H1 (cell line): ENCODE measurements around the gene IL1RAPL1. TPM values are rescaled to one million over a fixed set of nuclear protein-coding genes. Genes with fewer than 3 reads are reported as not detected.

Experiments used
- CTCF ChIA-PET: fragments of 300-600 bp; sonication (Branson Sonifier 250); formaldehyde crosslinking; loops from one replicate; lab custom pipeline; 2021; ENCODE audit not compliant: partially characterized antibody; lab: Charles Lee
- POLR2A ChIA-PET: fragments of 300-600 bp; sonication (Branson Sonifier 250); formaldehyde crosslinking; loops from one replicate; lab custom pipeline; 2021; ENCODE audit warnings: inconsistent platforms; ENCODE audit not compliant: partially characterized antibody; lab: Charles Lee
- DNase-seq, 2 experiments: peaks; one replicate each; pipeline versions ENCODE4 v3.0.0 to v3.0.0-alpha.2; 2010 to 2022; ENCODE audit warnings: low spot score in 2 of 2, low read depth in 1 of 2, mixed read lengths in 1 of 2
- FAIRE-seq: peaks from 2 replicates; lab custom pipeline; 2011; peaks lifted over from hg19 to GRCh38; lab: Jason Lieb, UNC
- H2AFZ ChIP-seq: 2 replicates; pipeline ENCODE4 v1.8.1; 2012; ENCODE audit warnings: low read length, inconsistent platforms
- H2AK5ac ChIP-seq: 2 replicates; pipeline ENCODE4 v1.6.1; 2013; ENCODE audit warnings: low read depth, low read length
- H2BK120ac ChIP-seq: replicated peaks from 2 replicates; pipeline ENCODE3; 2013; ENCODE audit warnings: low read depth, low read length, inconsistent platforms
- H2BK12ac ChIP-seq: 2 replicates; pipeline ENCODE4 v1.6.1; 2013; ENCODE audit warnings: low read depth, low read length
- H2BK15ac ChIP-seq: 2 replicates; pipeline ENCODE4 v1.6.1; 2013; ENCODE audit warnings: low read length
- H2BK20ac ChIP-seq: 2 replicates; pipeline ENCODE4 v1.6.1; 2013; ENCODE audit warnings: low read length
- H2BK5ac ChIP-seq: 2 replicates; pipeline ENCODE4 v1.6.1; 2013; ENCODE audit warnings: low read depth, low read length
- H3K14ac ChIP-seq: 2 replicates; pipeline ENCODE4 v1.6.1; 2013; ENCODE audit warnings: inconsistent platforms; ENCODE audit not compliant: insufficient read length
- H3K18ac ChIP-seq: 2 replicates; pipeline ENCODE4 v1.6.1; 2013; ENCODE audit warnings: low read length; ENCODE audit errors: extremely low read depth
- H3K23ac ChIP-seq: 2 replicates; pipeline ENCODE4 v1.6.1; 2013; ENCODE audit warnings: inconsistent platforms; ENCODE audit not compliant: insufficient read length
- H3K23me2 ChIP-seq: 2 replicates; pipeline ENCODE4 v1.6.1; 2013; ENCODE audit warnings: low read depth, low read length
- H3K27ac ChIP-seq: 2 replicates; pipeline ENCODE4 v1.6.1; 2011; ENCODE audit warnings: low read depth, low read length, inconsistent platforms
- H3K27me3 ChIP-seq, 4 experiments: replicated peaks in 1 of 4; 1 replicate in 1 of 4; 2 replicates in 3 of 4; pipeline versions ENCODE4 v1.6.1 to v1.8.1; 2011 to 2013; ENCODE audit warnings: low read length in 3 of 4, mild to moderate bottlenecking in 3 of 4, inconsistent platforms in 2 of 4, mixed read lengths in 2 of 4, moderate library complexity in 1 of 4; ENCODE audit not compliant: control insufficient read depth in 3 of 4, insufficient read depth in 3 of 4; ENCODE audit errors: extremely low read depth in 1 of 4
- H3K36me3 ChIP-seq, 4 experiments: 2 replicates each; pipeline versions ENCODE4 v1.6.1 to v1.8.1; 2011 to 2013; ENCODE audit warnings: mild to moderate bottlenecking in 4 of 4, low read length in 3 of 4, moderate library complexity in 2 of 4, control low read depth in 1 of 4, inconsistent platforms in 1 of 4; ENCODE audit not compliant: insufficient read depth in 4 of 4, control insufficient read depth in 2 of 4
- H3K4ac ChIP-seq: replicated peaks from 2 replicates; pipeline ENCODE3; 2013; ENCODE audit warnings: low read length, low read depth, mixed read lengths, inconsistent platforms; ENCODE audit not compliant: insufficient read length
- H3K4me1 ChIP-seq, 4 experiments: replicated peaks in 1 of 4; 1 replicate in 1 of 4; 2 replicates in 3 of 4; pipeline versions ENCODE4 v1.6.1 to v1.8.1; 2011 to 2013; ENCODE audit warnings: low read length in 3 of 4, inconsistent platforms in 2 of 4, mixed read lengths in 1 of 4; ENCODE audit not compliant: insufficient read depth in 4 of 4, control insufficient read depth in 3 of 4
- H3K4me2 ChIP-seq, 2 experiments: 2 replicates each; pipeline versions ENCODE4 v1.6.1 to v1.8.1; 2011 to 2013; ENCODE audit warnings: low read depth in 2 of 2, low read length in 2 of 2, control low read depth in 1 of 2, inconsistent platforms in 1 of 2, mild to moderate bottlenecking in 1 of 2; ENCODE audit not compliant: insufficient read depth in 1 of 2
- H3K4me3 ChIP-seq, 4 experiments: fragments of 200-600, 300-600 bp in 1 of 4; sonication (generic), shearing (Covaris generic), sonication (Bioruptor Twin) in 1 of 4; 2 replicates each; pipeline versions ENCODE4 v1.5.1 to v1.8.1; 2011 to 2016; ENCODE audit warnings: low read length in 4 of 4, low read depth in 3 of 4, control low read depth in 2 of 4, inconsistent platforms in 2 of 4, mild to moderate bottlenecking in 2 of 4, mixed read lengths in 1 of 4, moderate library complexity in 1 of 4; ENCODE audit not compliant: insufficient read depth in 2 of 4; ENCODE audit errors: extremely low read depth in 1 of 4
- H3K56ac ChIP-seq: replicated peaks from 2 replicates; pipeline ENCODE3; 2013; ENCODE audit warnings: low read depth, mild to moderate bottlenecking, mixed read lengths, low read length, inconsistent platforms; ENCODE audit not compliant: insufficient read length
- H3K79me1 ChIP-seq: 2 replicates; pipeline ENCODE4 v1.6.1; 2013; ENCODE audit warnings: low read depth, low read length, control low read depth
- H3K79me2 ChIP-seq, 2 experiments: 2 replicates each; pipeline versions ENCODE4 v1.6.1 to v1.8.1; 2012 to 2013; ENCODE audit warnings: low read length in 2 of 2, mild to moderate bottlenecking in 2 of 2, inconsistent platforms in 1 of 2; ENCODE audit not compliant: insufficient read depth in 2 of 2, control insufficient read depth in 1 of 2
- H3K9ac ChIP-seq, 4 experiments: replicated peaks in 1 of 4; 1 replicate in 1 of 4; 2 replicates in 3 of 4; pipeline versions ENCODE4 v1.6.1 to v1.8.1; 2011 to 2013; ENCODE audit warnings: low read depth in 3 of 4, low read length in 3 of 4, control low read depth in 2 of 4, mild to moderate bottlenecking in 2 of 4, moderate library complexity in 2 of 4, inconsistent platforms in 1 of 4; ENCODE audit errors: extremely low read depth in 1 of 4
- H3K9me3 ChIP-seq, 2 experiments: 2 replicates each; pipeline versions ENCODE4 v1.6.1 to v1.8.1; 2012 to 2013; ENCODE audit warnings: mild to moderate bottlenecking in 2 of 2, moderate library complexity in 2 of 2, control low read depth in 1 of 2, inconsistent platforms in 1 of 2, low read depth in 1 of 2, low read length in 1 of 2, mixed read lengths in 1 of 2; ENCODE audit not compliant: insufficient read depth in 2 of 2
- H4K20me1 ChIP-seq, 2 experiments: replicated peaks in 1 of 2; 2 replicates each; pipeline versions ENCODE3 to v1.8.1; 2011 to 2013; ENCODE audit warnings: inconsistent platforms in 2 of 2, low read length in 2 of 2, mild to moderate bottlenecking in 1 of 2; ENCODE audit not compliant: insufficient read depth in 2 of 2, control insufficient read depth in 1 of 2
- H4K5ac ChIP-seq: 2 replicates; pipeline ENCODE4 v1.6.1; 2013; ENCODE audit warnings: low read length, low read depth, mixed read lengths, inconsistent platforms; ENCODE audit not compliant: insufficient read length
- H4K8ac ChIP-seq: 2 replicates; pipeline ENCODE4 v1.8.0; 2013; ENCODE audit warnings: mild to moderate bottlenecking, moderate library complexity, low read length, inconsistent platforms; ENCODE audit not compliant: insufficient read depth; ENCODE audit errors: extremely low read depth
- H4K91ac ChIP-seq: replicated peaks from 2 replicates; pipeline ENCODE3; 2013; ENCODE audit warnings: low read length, mixed read lengths, inconsistent platforms; ENCODE audit not compliant: insufficient read length
- SRF ChIP-seq: IDR thresholded peaks from 2 replicates; pipeline ENCODE4 v1.6.1; 2011; ENCODE audit warnings: mild to moderate bottlenecking, low read depth, low read length, moderate library complexity
- WGBS, 2 experiments: shearing (Covaris generic) in 1 of 2; methylation state at CpG; one replicate each; pipeline versions ENCODE4 v1.1.6 to v1.1.7; 2013 to 2015; ENCODE audit warnings: low lambda C conversion rate in 2 of 2, mixed read lengths in 2 of 2, inconsistent platforms in 1 of 2, low coverage in 1 of 2, missing lambda C conversion rate in 1 of 2; ENCODE audit not compliant: insufficient replicate concordance in 2 of 2, insufficient coverage in 1 of 2, insufficient read length in 1 of 2; ENCODE audit errors: extremely low coverage in 1 of 2, missing lambda C conversion rate in 1 of 2; 5-methylcytosine and 5-hydroxymethylcytosine counted together
- polyA plus RNA-seq, 7 experiments: library from polyadenylated mRNA; depleted of rRNA in 3 of 7; stranded (reverse) in 5 of 7; unstranded in 2 of 7; fragments of >200 nt in 5 of 7; fragments of 200-250 nt in 2 of 7; gene quantifications; 1 replicate in 5 of 7; 2 replicates in 1 of 7; 4 replicates in 1 of 7; pipeline versions ENCODE4 v1.2.1 to v1.2.3, GENCODE V29; 2011 to 2013; ENCODE audit warnings: missing spikeins in 2 of 7, mixed read lengths in 2 of 7
- total RNA-seq: library from RNA; stranded (reverse); fragmentation: NEBNext Ultra II Directional; extraction: Animal tissue kit (Norgen Biotek cat#: 25700); gene quantifications from 2 replicates; pipeline ENCODE4 v1.2.1, GENCODE V29; 2021

IL1RAPL1 gene
- total and polyA plus RNA-seq, 2 of the 8 experiments (the other 6 are each of a cell fraction or from before 2014, with no cell fraction given) = 0.11 to 0.35 TPM

- Histone ChIP-seq H4K20me1 (no peaks in the 10 kb centered on the region), H3K56ac (no peak overlapping the region), H3K23me2 (no peaks in the 10 kb centered on the region), H3K4me2 (no peak overlapping the region), H3K4ac (no peak overlapping the region), H4K8ac (no peak overlapping the region), H3K18ac (no peak overlapping the region), H3K4me1 (no peaks in the 10 kb centered on the region), H2AK5ac (no peak overlapping the region), H3K79me2 (no peaks in the 10 kb centered on the region), H3K36me3 (no peaks in the 10 kb centered on the region), H2BK5ac (no peak overlapping the region), H3K9ac (no peak overlapping the region), H2BK120ac (no peak overlapping the region), H4K91ac (no peak overlapping the region), H3K9me3 (no peaks in the 10 kb centered on the region), H3K4me3 (no peak overlapping the region), H3K14ac (no peak overlapping the region), H2BK20ac (no peak overlapping the region), H3K79me1 (no peaks in the 10 kb centered on the region), H3K27ac (no peak overlapping the region), H3K27me3 (peaks cover 0 to 5% (median 0%) of the 10 kb centered on the region in 4 experiments; a peak in 3 of 7 replicates), H2AFZ (no peak overlapping the region), H4K5ac (no peak overlapping the region), H2BK12ac (no peak overlapping the region), H2BK15ac (no peak overlapping the region), H3K23ac (no peak overlapping the region)
- ChIA-PET CTCF (no interaction called here), POLR2A (no interaction called here)
- 100% methylated on average over 4 of the region's 4 CpGs; no CpG with 5 or more reads in 1 of the 2 experiments for WGBS, 2 experiments
- FAIRE-seq (no peak), DNase-seq (no peak)
- TF ChIP-seq SRF = no peak
Measured at GRCh38 chrX:29215251-29215650, 628.0 kb downstream of the IL1RAPL1 start.
